Pons (tissue), 1 donor: ENCODE data around the gene CCDC134.

Experiments used
- DNase-seq: peaks from one replicate; pipeline ENCODE4 v3.0.0-alpha.2; 2016; ENCODE audit warnings: low spot score

The CCDC134 gene

GRCh38 chr22:41800348-41801146 is at the start of gene CCDC134:
Gene CCDC134 (plus strand): TSS chr22:41800679. CDS start chr22:41808891, 8,212 bp downstream.
- DNase-seq, result peak; percentile 87

GRCh38 chr22:41752011-41752970 is 48.2 kb upstream of the CCDC134 start:
- DNase-seq, result peak; percentile 3

GRCh38 chr22:41753984-41754383 is 46.5 kb upstream of the CCDC134 start:
- no peak for DNase-seq

- DNase-seq, result no peak
Observed at GRCh38 chr22:41757502-41757901, 43.0 kb upstream of the CCDC134 start.

GRCh38 chr22:41758231-41758630 is 42.2 kb upstream of the CCDC134 start:
- DNase-seq, result no peak

GRCh38 chr22:41762980-41763779 is 37.3 kb upstream of the CCDC134 start:
- DNase-seq, result peak; percentile 7

GRCh38 chr22:41766476-41766875 is 34.0 kb upstream of the CCDC134 start:
- no peak for DNase-seq

GRCh38 chr22:41768430-41768829 is 32.0 kb upstream of the CCDC134 start:
- DNase-seq, result no peak

GRCh38 chr22:41770715-41771468 is 29.6 kb upstream of the CCDC134 start:
- DNase-seq, result no peak

- no peak for DNase-seq
Observed at GRCh38 chr22:41772198-41772597, 28.3 kb upstream of the CCDC134 start.

GRCh38 chr22:41772645-41773044 is 27.8 kb upstream of the CCDC134 start:
- no peak for DNase-seq

GRCh38 chr22:41775338-41775737 is 25.1 kb upstream of the CCDC134 start:
- DNase-seq, result no peak

- no peak for DNase-seq
Observed at GRCh38 chr22:41775976-41776375, 24.5 kb upstream of the CCDC134 start.

- no peak for DNase-seq
Observed at GRCh38 chr22:41776381-41776780, 24.1 kb upstream of the CCDC134 start.

- no peak for DNase-seq
Observed at GRCh38 chr22:41777749-41778425, 22.6 kb upstream of the CCDC134 start.

GRCh38 chr22:41779929-41780505 is 20.5 kb upstream of the CCDC134 start:
- DNase-seq, result no peak

GRCh38 chr22:41780746-41781505 is 19.6 kb upstream of the CCDC134 start:
- DNase-seq, result peak; percentile 45

- DNase-seq, result no peak
Observed at GRCh38 chr22:41781507-41781906, 19.0 kb upstream of the CCDC134 start.

GRCh38 chr22:41782316-41782715 is 18.2 kb upstream of the CCDC134 start:
- no peak for DNase-seq

GRCh38 chr22:41782751-41783150 is 17.7 kb upstream of the CCDC134 start:
- no peak for DNase-seq
